Activated T-helper 17 cell treated with anti-CD3 and anti-CD28 coated beads, Interleukin-2, amount 50 U/mL, for 72 hours (primary cell): ENCODE results near the gene CHAC2. TPM values are rescaled to one million over a fixed set of nuclear protein-coding genes. Genes with fewer than 3 reads are reported as not detected.
"Not testable (repeated sequence)": the region's sequence is repeated elsewhere in the genome, so short reads cannot be mapped to it uniquely, and the experiment has no call there.

Experiments used
- ATAC-seq: fragments of 150-1000 bp; cut with Tn5 transposase; replicated peaks from 2 replicates; pipeline ENCODE4 v1.10.0; 2021; ENCODE audit warnings: mild to moderate bottlenecking, moderate library complexity
- H3K27ac Mint-ChIP-seq: one replicate; pipeline ENCODE4 v1.8.0; 2022; ENCODE audit warnings: mixed read lengths
- H3K27me3 Mint-ChIP-seq: one replicate; pipeline ENCODE4 v1.8.0; 2022; ENCODE audit warnings: mixed read lengths
- H3K36me3 Mint-ChIP-seq: one replicate; pipeline ENCODE4 v1.8.0; 2022; ENCODE audit warnings: low read depth, mild to moderate bottlenecking, mixed read lengths
- H3K4me1 Mint-ChIP-seq: one replicate; pipeline ENCODE4 v1.8.0; 2022; ENCODE audit warnings: mixed read lengths
- H3K4me3 Mint-ChIP-seq: one replicate; pipeline ENCODE4 v1.8.0; 2022; ENCODE audit warnings: mild to moderate bottlenecking, mixed read lengths
- H3K9me3 Mint-ChIP-seq: one replicate; pipeline ENCODE4 v1.8.0; 2022; ENCODE audit warnings: mixed read lengths
- total RNA-seq, 2 donors: library from RNA; stranded (reverse); gene quantifications; one replicate each; pipeline ENCODE4 v1.2.3, GENCODE V29; 2022

CHAC2 gene
- total RNA-seq, 2 donors from 2014 or later, result 3.3 to 17.7 TPM

GRCh38 chr2:53787614-53788289 lies 20.1 kb downstream of the CHAC2 start:
- Mint-ChIP-seq H3K4me1 (peaks cover 14% of the 10 kb centered on the region), H3K4me3 (peak overlapping the region; percentile 93), H3K27me3 (no peaks in the 10 kb centered on the region), H3K9me3 (no peaks in the 10 kb centered on the region), H3K27ac (peak overlapping the region; percentile 92), H3K36me3 (peaks cover 24% of the 10 kb centered on the region)
- ATAC-seq, result peak; percentile 63

DNA sequence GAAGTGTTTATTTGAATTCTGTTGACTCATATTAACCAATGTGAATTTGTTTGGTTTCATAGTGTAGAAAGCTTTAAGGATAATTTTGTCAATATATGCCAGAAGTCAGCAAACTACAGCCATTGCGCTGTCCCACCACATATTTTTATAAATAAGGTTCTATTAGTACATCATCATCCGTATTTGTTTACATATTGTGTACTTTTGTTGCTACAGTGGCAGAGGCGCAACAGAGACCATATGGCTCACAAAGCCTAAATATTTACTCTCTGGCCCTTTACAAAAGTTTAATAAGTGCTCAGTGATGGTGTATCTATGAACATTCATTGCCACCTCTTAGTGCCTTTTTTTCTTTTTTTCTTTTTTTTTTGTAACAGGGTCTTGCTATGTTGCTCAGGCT lies 25.7 kb downstream of the CHAC2 start:
- ATAC-seq, result no peak
- no peaks in the 10 kb centered on the region for H3K27me3 Mint-ChIP-seq

DNA sequence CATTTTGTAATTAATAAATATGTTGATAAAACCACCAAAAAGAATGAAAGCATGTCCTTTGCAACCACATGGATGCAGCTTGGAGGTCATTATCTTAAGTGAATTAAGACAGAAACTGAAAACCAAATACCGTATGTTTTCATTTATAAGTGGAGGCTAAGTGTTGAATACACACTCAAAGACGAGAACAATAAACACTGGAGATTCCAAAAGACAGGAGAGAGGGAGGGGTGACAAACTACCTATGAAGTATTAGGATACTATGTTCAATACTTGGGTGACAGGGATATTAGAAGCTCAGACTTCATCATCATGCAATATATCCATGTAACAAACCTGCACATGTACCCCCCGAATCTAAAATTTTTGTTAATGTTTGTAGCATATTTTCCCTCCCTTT lies 26.2 kb downstream of the CHAC2 start:
- H3K9me3 Mint-ChIP-seq, result no peaks in the 10 kb centered on the region
- H3K4me3 Mint-ChIP-seq, result no peak overlapping the region
- H3K27ac Mint-ChIP-seq, result no peak overlapping the region
- H3K27me3 Mint-ChIP-seq, result no peaks in the 10 kb centered on the region
- ATAC-seq, result no peak
- H3K4me1 Mint-ChIP-seq, result peaks cover 5% of the 10 kb centered on the region
- peaks cover 54% of the 10 kb centered on the region for H3K36me3 Mint-ChIP-seq

More for the DNA sequence above, 25.7 kb downstream of the CHAC2 start:
- Mint-ChIP-seq H3K27ac (no peak overlapping the region), H3K9me3 (no peaks in the 10 kb centered on the region), H3K4me1 (peaks cover 5% of the 10 kb centered on the region), H3K36me3 (peaks cover 48% of the 10 kb centered on the region), H3K4me3 (no peak overlapping the region)

- H3K36me3 Mint-ChIP-seq, result peaks cover 97% of the 10 kb centered on the region
- no peak overlapping the region for H3K4me3 Mint-ChIP-seq
- H3K9me3 Mint-ChIP-seq, result no peaks in the 10 kb centered on the region
- H3K27ac Mint-ChIP-seq, result no peak overlapping the region
- H3K27me3 Mint-ChIP-seq, result no peaks in the 10 kb centered on the region
- H3K4me1 Mint-ChIP-seq, result no peaks in the 10 kb centered on the region
- ATAC-seq, result no peak
Observed at GRCh38 chr2:53801547-53801946, 33.9 kb downstream of the CHAC2 start.

DNA sequence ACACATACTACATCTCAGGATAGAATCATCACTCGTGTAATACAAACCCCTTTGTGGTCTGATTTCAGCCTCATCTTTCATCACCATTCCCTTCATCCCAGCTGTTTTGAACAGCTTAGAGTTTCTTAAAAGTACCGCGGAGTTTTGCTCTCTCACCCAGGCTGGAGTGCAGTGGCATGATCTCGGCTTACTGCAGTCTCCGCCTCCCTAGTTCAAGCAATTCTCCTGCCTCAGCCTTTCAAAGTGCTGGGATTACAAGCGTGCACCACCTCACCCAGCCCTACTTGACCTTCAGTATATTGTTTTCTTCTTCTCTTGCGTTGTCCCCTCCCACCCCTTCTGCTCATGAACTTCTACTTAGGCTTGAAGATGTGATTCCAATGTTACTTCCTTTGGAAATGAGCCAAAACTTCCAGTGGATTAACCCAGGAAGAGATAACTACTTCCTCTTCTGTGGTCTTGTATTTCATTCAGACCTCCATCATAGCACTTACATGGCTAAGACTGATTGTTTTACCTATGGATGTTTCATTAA lies 35.1 kb downstream of the CHAC2 start:
- Mint-ChIP-seq H3K36me3 (peaks cover 99% of the 10 kb centered on the region), H3K27ac (no peak overlapping the region), H3K4me3 (no peak overlapping the region), H3K27me3 (no peaks in the 10 kb centered on the region), H3K9me3 (no peaks in the 10 kb centered on the region), H3K4me1 (no peaks in the 10 kb centered on the region)
- no peak for ATAC-seq

DNA sequence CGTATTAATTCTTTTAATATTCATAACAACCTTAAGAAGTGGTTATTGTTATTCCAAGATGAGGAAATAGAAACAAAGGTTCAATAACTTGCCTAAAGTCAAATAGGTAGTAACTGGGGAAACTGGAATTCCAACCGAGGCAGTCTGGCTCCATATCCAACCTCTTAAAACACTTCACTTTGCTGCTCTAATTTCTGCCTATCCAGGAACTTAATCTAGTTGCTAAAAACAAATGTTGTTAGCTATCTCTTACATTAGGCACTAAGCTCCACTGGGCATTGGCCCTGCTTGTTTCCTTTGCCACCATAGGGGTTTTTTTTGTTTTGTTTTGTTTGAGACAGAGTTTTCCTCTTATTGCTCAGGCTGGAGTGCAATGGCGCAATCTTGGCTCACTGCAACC lies 44.0 kb downstream of the CHAC2 start:
- H3K27me3 Mint-ChIP-seq, result no peaks in the 10 kb centered on the region
- no peak for ATAC-seq
- peaks cover 100% of the 10 kb centered on the region for H3K36me3 Mint-ChIP-seq
- H3K27ac Mint-ChIP-seq, result no peak overlapping the region
- H3K4me3 Mint-ChIP-seq, result no peak overlapping the region
- H3K9me3 Mint-ChIP-seq, result no peaks in the 10 kb centered on the region
- no peaks in the 10 kb centered on the region for H3K4me1 Mint-ChIP-seq

DNA sequence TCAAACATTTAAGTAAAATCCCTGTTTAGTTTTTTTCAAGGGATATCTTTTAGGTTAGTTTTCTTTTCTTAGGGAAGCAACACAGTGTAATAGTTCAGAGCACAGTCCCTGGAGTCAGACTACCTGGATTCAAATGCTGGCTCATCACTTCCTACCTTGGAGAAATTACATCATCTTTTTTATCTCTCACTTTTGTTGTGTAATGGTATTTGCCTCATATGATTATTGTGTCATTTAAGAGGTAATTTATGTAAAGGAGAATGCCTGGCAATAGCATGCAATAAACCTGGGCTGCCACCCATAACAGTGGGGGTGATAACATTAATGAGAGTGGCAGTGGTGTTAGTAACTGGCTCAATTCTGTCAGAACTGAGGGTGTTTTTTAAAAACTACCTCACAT lies 45.5 kb downstream of the CHAC2 start:
- Mint-ChIP-seq H3K4me1 (no peaks in the 10 kb centered on the region), H3K36me3 (peaks cover 99% of the 10 kb centered on the region), H3K9me3 (no peaks in the 10 kb centered on the region), H3K4me3 (no peak overlapping the region), H3K27ac (no peak overlapping the region), H3K27me3 (no peaks in the 10 kb centered on the region)
- no peak for ATAC-seq

- H3K4me3 Mint-ChIP-seq, result no peak overlapping the region
- ATAC-seq, result no peak
- no peaks in the 10 kb centered on the region for H3K4me1 Mint-ChIP-seq
- no peak overlapping the region for H3K27ac Mint-ChIP-seq
- no peaks in the 10 kb centered on the region for H3K27me3 Mint-ChIP-seq
- no peaks in the 10 kb centered on the region for H3K9me3 Mint-ChIP-seq
- H3K36me3 Mint-ChIP-seq, result peaks cover 62% of the 10 kb centered on the region
Observed at GRCh38 chr2:53818854-53819435, 51.3 kb downstream of the CHAC2 start.

GRCh38 chr2:53819634-53820033 lies 52.0 kb downstream of the CHAC2 start:
- Mint-ChIP-seq H3K27ac (no peak overlapping the region), H3K4me1 (no peaks in the 10 kb centered on the region), H3K9me3 (no peaks in the 10 kb centered on the region), H3K27me3 (no peaks in the 10 kb centered on the region), H3K36me3 (peaks cover 56% of the 10 kb centered on the region), H3K4me3 (no peak overlapping the region)
- ATAC-seq, result no peak

- Mint-ChIP-seq H3K36me3 (peaks cover 51% of the 10 kb centered on the region), H3K27me3 (no peaks in the 10 kb centered on the region), H3K27ac (no peak overlapping the region), H3K4me1 (no peaks in the 10 kb centered on the region), H3K9me3 (no peaks in the 10 kb centered on the region), H3K4me3 (no peak overlapping the region)
- ATAC-seq, result no peak
Observed at GRCh38 chr2:53820048-53820447, 52.4 kb downstream of the CHAC2 start.

GRCh38 chr2:53820711-53821110 lies 53.1 kb downstream of the CHAC2 start:
- no peaks in the 10 kb centered on the region for H3K27me3 Mint-ChIP-seq
- ATAC-seq, result no peak
- no peaks in the 10 kb centered on the region for H3K9me3 Mint-ChIP-seq
- H3K36me3 Mint-ChIP-seq, result peaks cover 45% of the 10 kb centered on the region
- H3K4me3 Mint-ChIP-seq, result no peak overlapping the region
- no peak overlapping the region for H3K27ac Mint-ChIP-seq
- no peaks in the 10 kb centered on the region for H3K4me1 Mint-ChIP-seq

- no peak for ATAC-seq
- H3K9me3 Mint-ChIP-seq, result no peaks in the 10 kb centered on the region
- no peaks in the 10 kb centered on the region for H3K27me3 Mint-ChIP-seq
- no peak overlapping the region for H3K4me3 Mint-ChIP-seq
- no peak overlapping the region for H3K27ac Mint-ChIP-seq
- H3K4me1 Mint-ChIP-seq, result no peaks in the 10 kb centered on the region
- peaks cover 34% of the 10 kb centered on the region for H3K36me3 Mint-ChIP-seq
Observed at GRCh38 chr2:53821810-53822209, 54.2 kb downstream of the CHAC2 start.

DNA sequence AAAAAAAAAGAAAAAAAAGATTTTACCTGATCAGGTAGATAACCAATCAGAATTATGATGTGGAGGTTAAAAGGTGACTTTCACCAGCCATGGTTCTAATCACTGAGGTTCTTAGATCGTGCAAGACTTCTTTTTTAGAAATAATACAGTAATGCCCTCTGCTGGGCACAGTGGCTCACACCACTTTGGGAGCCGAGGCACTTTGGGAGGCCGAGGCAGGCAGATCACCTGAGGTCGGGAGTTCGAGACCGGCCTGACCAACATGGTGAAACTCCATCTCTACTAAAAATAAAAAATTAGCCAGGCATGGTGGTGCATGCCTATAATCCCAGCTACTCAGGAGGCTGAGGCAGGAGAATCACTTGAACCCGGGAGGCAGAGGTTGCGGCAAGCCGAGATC lies 56.0 kb downstream of the CHAC2 start:
- H3K27ac Mint-ChIP-seq, H3K9me3 Mint-ChIP-seq, ATAC-seq: not testable (repeated sequence)

More for the DNA sequence above, 56.0 kb downstream of the CHAC2 start:
- not testable (repeated sequence) for H3K4me3 Mint-ChIP-seq, H3K27me3 Mint-ChIP-seq, H3K4me1 Mint-ChIP-seq
- H3K36me3 Mint-ChIP-seq, result peaks cover 18% of the 10 kb centered on the region
